Mononuclear cell (primary cell): ENCODE data around the gene MCAM. TPM values are rescaled to one million over a fixed set of nuclear protein-coding genes. Genes with fewer than 3 reads are reported as not detected.

Source experiments
- H3K27me3 ChIP-seq: 2 replicates; pipeline ENCODE4 v1.6.0; 2011; ENCODE audit warnings: low read length, control low read depth; ENCODE audit not compliant: insufficient read depth
- H3K4me1 ChIP-seq: 2 replicates; pipeline ENCODE4 v1.5.1; 2011; ENCODE audit warnings: mild to moderate bottlenecking, low read length, control low read depth; ENCODE audit not compliant: insufficient read depth
- H3K4me3 ChIP-seq: 2 replicates; pipeline ENCODE4 v1.5.1; 2011; ENCODE audit warnings: mild to moderate bottlenecking, low read length, moderate library complexity
- H3K9me3 ChIP-seq: 2 replicates; pipeline ENCODE4 v1.5.1; 2011; ENCODE audit warnings: low read depth, mild to moderate bottlenecking, control low read depth, low read length
- total RNA-seq: library from RNA; depleted of rRNA; stranded (reverse); fragments of >200 nt; gene quantifications from one replicate; pipeline ENCODE4 v1.2.3, GENCODE V29; 2012

Gene MCAM
- total RNA-seq, 1 donor, result 2.6 TPM

GRCh38 chr11:119352857-119353260 is 35.9 kb upstream of the MCAM start:
- Histone ChIP-seq H3K9me3 (no peaks in the 10 kb centered on the region), H3K4me3 (no peak overlapping the region), H3K27me3 (peaks cover 18% of the 10 kb centered on the region)

GRCh38 chr11:119351232-119351631 is 34.3 kb upstream of the MCAM start:
- peaks cover 4% of the 10 kb centered on the region for H3K4me1 ChIP-seq
- H3K9me3 ChIP-seq, result no peaks in the 10 kb centered on the region
- H3K27me3 ChIP-seq, result peaks cover 18% of the 10 kb centered on the region
- H3K4me3 ChIP-seq, result no peak overlapping the region

More at GRCh38 chr11:119352857-119353260, 35.9 kb upstream of the MCAM start:
- H3K4me1 ChIP-seq, result peaks cover 7% of the 10 kb centered on the region

GRCh38 chr11:119350302-119350701 is 33.4 kb upstream of the MCAM start:
- H3K9me3 ChIP-seq, result no peaks in the 10 kb centered on the region
- no peaks in the 10 kb centered on the region for H3K4me1 ChIP-seq
- H3K4me3 ChIP-seq, result no peak overlapping the region
- peaks cover 14% of the 10 kb centered on the region for H3K27me3 ChIP-seq

- Histone ChIP-seq H3K27me3 (peaks cover 7% of the 10 kb centered on the region), H3K9me3 (no peaks in the 10 kb centered on the region), H3K4me1 (no peaks in the 10 kb centered on the region), H3K4me3 (no peak overlapping the region)
Measured at GRCh38 chr11:119347940-119348605, 31.1 kb upstream of the MCAM start.

- Histone ChIP-seq H3K4me1 (no peaks in the 10 kb centered on the region), H3K9me3 (no peaks in the 10 kb centered on the region), H3K4me3 (no peak overlapping the region), H3K27me3 (peaks cover 5% of the 10 kb centered on the region)
Measured at GRCh38 chr11:119347242-119347641, 30.3 kb upstream of the MCAM start.

- H3K9me3 ChIP-seq, result no peaks in the 10 kb centered on the region
- H3K27me3 ChIP-seq, result peaks cover 5% of the 10 kb centered on the region
- no peaks in the 10 kb centered on the region for H3K4me1 ChIP-seq
- no peak within 1 kb of the TSS for H3K4me3 ChIP-seq
Measured at GRCh38 chr11:119346605-119347004, 29.7 kb upstream of the MCAM start, which contains the start of gene MFRP. TSS of gene MFRP (minus strand) at chr11:119346705. CDS start at chr11:119346513, 192 bp downstream.

- peaks cover 8% of the 10 kb centered on the region for H3K4me1 ChIP-seq
- no peak overlapping the region for H3K4me3 ChIP-seq
- peaks cover 14% of the 10 kb centered on the region for H3K27me3 ChIP-seq
- H3K9me3 ChIP-seq, result no peaks in the 10 kb centered on the region
Measured at GRCh38 chr11:119345685-119346084, 28.8 kb upstream of the MCAM start.

- H3K27me3 ChIP-seq, result peaks cover 23% of the 10 kb centered on the region
- H3K9me3 ChIP-seq, result no peaks in the 10 kb centered on the region
- no peak overlapping the region for H3K4me3 ChIP-seq
- H3K4me1 ChIP-seq, result peaks cover 19% of the 10 kb centered on the region
Measured at GRCh38 chr11:119344291-119345010, 27.5 kb upstream of the MCAM start.

GRCh38 chr11:119343726-119344125 is 26.8 kb upstream of the MCAM start:
- H3K4me3 ChIP-seq, result no peak overlapping the region
- H3K9me3 ChIP-seq, result no peaks in the 10 kb centered on the region
- H3K4me1 ChIP-seq, result peaks cover 22% of the 10 kb centered on the region
- H3K27me3 ChIP-seq, result peaks cover 30% of the 10 kb centered on the region

- Histone ChIP-seq H3K4me1 (peaks cover 26% of the 10 kb centered on the region), H3K27me3 (peaks cover 31% of the 10 kb centered on the region), H3K9me3 (no peaks in the 10 kb centered on the region), H3K4me3 (no peak overlapping the region)
Measured at GRCh38 chr11:119342362-119343130, 25.6 kb upstream of the MCAM start.

GRCh38 chr11:119342023-119342300 is 25.0 kb upstream of the MCAM start:
- Histone ChIP-seq H3K9me3 (no peaks in the 10 kb centered on the region), H3K4me3 (no peak overlapping the region), H3K27me3 (peaks cover 31% of the 10 kb centered on the region), H3K4me1 (peaks cover 26% of the 10 kb centered on the region)

GRCh38 chr11:119341222-119342022 is 24.5 kb upstream of the MCAM start:
- peaks cover 26% of the 10 kb centered on the region for H3K4me1 ChIP-seq
- H3K27me3 ChIP-seq, result peaks cover 31% of the 10 kb centered on the region
- H3K4me3 ChIP-seq, result no peak overlapping the region
- no peaks in the 10 kb centered on the region for H3K9me3 ChIP-seq

- H3K27me3 ChIP-seq, result peaks cover 31% of the 10 kb centered on the region
- no peak within 1 kb of the TSS for H3K4me3 ChIP-seq
Measured at GRCh38 chr11:119340335-119341221, 23.6 kb upstream of the MCAM start, which contains the start of gene C1QTNF5. TSS of gene C1QTNF5 (minus strand) at chr11:119340883. CDS start at chr11:119340397, 486 bp downstream.

More at GRCh38 chr11:119340335-119341221, 23.6 kb upstream of the MCAM start, which contains the start of gene C1QTNF5:
- Histone ChIP-seq H3K4me1 (peaks cover 26% of the 10 kb centered on the region), H3K9me3 (no peaks in the 10 kb centered on the region)
